ENCODE measurements around the gene DRC3.

DNA sequence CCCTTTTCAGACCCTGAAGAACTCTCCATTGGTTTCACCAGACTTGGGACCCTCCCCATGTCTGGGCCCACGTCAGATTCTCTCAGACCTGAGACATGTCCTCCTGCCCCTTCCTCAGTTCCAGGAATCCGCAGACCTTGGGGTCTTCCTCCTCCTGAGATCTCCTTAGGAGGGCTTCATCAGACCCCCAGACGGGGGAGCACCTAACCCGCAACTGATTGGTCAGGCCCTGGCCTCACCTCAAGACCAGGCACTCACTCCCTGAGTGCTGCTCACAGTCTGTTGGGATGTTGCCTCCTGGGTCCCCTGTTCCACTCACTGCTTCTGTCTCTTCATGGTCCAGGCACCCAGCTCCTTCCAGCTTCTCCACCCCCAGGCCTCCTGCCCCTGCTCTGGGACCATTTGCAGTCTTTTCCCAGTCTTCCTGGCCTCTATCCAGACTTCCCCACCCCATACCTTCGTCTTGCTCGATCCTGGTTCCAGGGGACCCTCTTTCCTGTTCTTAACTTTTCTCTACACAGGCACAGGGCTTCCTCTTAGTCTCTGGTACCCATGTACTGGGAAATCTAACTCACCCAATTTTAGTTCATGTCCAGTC is 67.7 kb downstream of the DRC3 start:
- TF ChIP-seq, protein P1, sequence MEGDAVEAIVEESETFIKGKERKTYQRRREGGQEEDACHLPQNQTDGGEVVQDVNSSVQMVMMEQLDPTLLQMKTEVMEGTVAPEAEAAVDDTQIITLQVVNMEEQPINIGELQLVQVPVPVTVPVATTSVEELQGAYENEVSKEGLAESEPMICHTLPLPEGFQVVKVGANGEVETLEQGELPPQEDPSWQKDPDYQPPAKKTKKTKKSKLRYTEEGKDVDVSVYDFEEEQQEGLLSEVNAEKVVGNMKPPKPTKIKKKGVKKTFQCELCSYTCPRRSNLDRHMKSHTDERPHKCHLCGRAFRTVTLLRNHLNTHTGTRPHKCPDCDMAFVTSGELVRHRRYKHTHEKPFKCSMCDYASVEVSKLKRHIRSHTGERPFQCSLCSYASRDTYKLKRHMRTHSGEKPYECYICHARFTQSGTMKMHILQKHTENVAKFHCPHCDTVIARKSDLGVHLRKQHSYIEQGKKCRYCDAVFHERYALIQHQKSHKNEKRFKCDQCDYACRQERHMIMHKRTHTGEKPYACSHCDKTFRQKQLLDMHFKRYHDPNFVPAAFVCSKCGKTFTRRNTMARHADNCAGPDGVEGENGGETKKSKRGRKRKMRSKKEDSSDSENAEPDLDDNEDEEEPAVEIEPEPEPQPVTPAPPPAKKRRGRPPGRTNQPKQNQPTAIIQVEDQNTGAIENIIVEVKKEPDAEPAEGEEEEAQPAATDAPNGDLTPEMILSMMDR (IDR thresholded peaks at IDR 0.05): no peak
- TF ChIP-seq POLR2A (IDR thresholded peaks at IDR 0.05; ENCODE audit: low read depth): no peak
- TF ChIP-seq EP300 (IDR thresholded peaks at IDR 0.05): no peak

Measured in esophagus muscularis mucosa (tissue), 4 donors.